Central memory CD8-positive, alpha-beta T cell (primary cell): Measurements from ENCODE around the gene ADGRB3.

Source experiments
- ATAC-seq: fragments of 150-1000 bp; cut with Tn5 transposase; replicated peaks from 2 replicates; pipeline ENCODE4 v1.10.0; 2022; ENCODE audit warnings: mild to moderate bottlenecking, moderate FRiP score, moderate number of reproducible peaks; ENCODE audit not compliant: poor library complexity, severe bottlenecking; ENCODE audit errors: extremely low read depth
- DNase-seq, 2 donors: peaks; one replicate each; pipeline ENCODE4 v3.0.0; 2021; ENCODE audit warnings: low spot score in 2 of 2
- H3K27ac Mint-ChIP-seq: one replicate; pipeline ENCODE4 v1.8.0; 2022; ENCODE audit warnings: low read depth, mild to moderate bottlenecking, moderate library complexity, mixed read lengths
- H3K27me3 Mint-ChIP-seq: one replicate; pipeline ENCODE4 v1.8.0; 2022; ENCODE audit warnings: mixed read lengths
- H3K36me3 Mint-ChIP-seq: one replicate; pipeline ENCODE4 v1.8.0; 2022; ENCODE audit warnings: mild to moderate bottlenecking, moderate library complexity, mixed read lengths; ENCODE audit not compliant: insufficient read depth
- H3K4me1 Mint-ChIP-seq: one replicate; pipeline ENCODE4 v1.8.0; 2022; ENCODE audit warnings: mixed read lengths
- H3K4me3 Mint-ChIP-seq: one replicate; pipeline ENCODE4 v1.8.0; 2022; ENCODE audit warnings: mild to moderate bottlenecking, moderate library complexity, mixed read lengths
- H3K9me3 Mint-ChIP-seq: one replicate; pipeline ENCODE4 v1.8.0; 2022; ENCODE audit warnings: mixed read lengths

ADGRB3 gene

GRCh38 chr6:69179681-69180080 lies 544.6 kb downstream of the ADGRB3 start:
- no peaks in the 10 kb centered on the region for H3K9me3 Mint-ChIP-seq
- DNase-seq (no peak), ATAC-seq (no peak)
- no peaks in the 10 kb centered on the region for H3K36me3 Mint-ChIP-seq
- no peaks in the 10 kb centered on the region for H3K4me1 Mint-ChIP-seq
- H3K27ac Mint-ChIP-seq = no peak overlapping the region
- no peaks in the 10 kb centered on the region for H3K27me3 Mint-ChIP-seq
- H3K4me3 Mint-ChIP-seq = no peak overlapping the region

DNA sequence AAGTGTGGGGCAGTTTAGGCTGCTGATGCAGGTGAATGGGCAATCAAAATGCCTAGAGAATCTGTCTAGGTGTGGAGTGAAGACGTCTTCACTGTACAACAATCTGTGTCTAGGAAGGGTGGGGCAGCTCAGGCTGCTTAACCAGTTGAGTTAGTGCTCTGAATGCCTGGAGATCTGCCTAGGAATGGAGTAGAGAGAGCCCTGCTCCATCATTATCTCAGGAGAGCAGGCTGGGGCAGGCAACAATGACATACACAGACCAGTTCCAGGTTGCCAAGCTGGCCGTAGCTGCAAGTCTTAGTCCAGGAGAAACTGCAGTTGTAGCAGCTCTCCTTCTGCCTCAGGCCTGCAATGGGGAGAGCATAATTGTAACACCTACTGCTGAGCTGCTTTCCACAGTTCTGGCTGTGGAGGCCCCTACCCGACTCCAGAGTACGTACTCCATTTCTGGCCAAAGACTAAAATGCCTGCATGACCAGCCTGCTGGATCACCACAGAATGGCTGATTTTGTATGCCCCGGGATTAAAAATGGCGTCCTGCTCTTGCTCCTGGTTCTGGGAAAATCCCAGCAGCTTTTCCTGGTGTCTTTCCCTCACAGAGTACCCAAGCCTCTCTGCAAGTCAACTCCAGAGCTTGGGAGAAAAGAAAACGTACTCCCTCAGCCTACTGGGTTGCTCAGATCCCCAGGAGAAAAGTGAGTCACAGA lies 545.4 kb downstream of the ADGRB3 start:
- Mint-ChIP-seq H3K27me3 (no peaks in the 10 kb centered on the region), H3K27ac (no peak overlapping the region), H3K36me3 (no peaks in the 10 kb centered on the region), H3K4me1 (no peaks in the 10 kb centered on the region), H3K4me3 (no peak overlapping the region), H3K9me3 (no peaks in the 10 kb centered on the region)
- DNase-seq (no peak), ATAC-seq (no peak)

DNA sequence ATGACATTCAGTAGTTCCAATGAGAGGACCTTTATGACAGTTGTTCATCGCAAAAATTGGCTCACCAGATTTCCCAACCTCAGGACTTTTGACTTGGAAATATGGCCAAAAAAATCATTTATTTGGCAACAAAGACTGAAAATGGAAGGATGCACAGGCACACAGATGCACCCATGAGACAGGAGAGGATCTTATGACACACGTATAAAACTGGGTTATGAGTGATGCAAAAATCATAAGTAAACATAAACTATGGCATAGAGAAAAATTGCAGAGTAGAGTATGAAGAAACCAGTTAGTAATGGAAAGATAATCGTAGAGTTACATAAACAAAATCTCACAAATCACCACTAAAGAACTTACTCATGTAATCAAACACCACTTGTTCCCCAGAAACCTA lies 546.9 kb downstream of the ADGRB3 start:
- H3K36me3 Mint-ChIP-seq = no peaks in the 10 kb centered on the region
- DNase-seq = no peak
- H3K9me3 Mint-ChIP-seq = no peaks in the 10 kb centered on the region
- no peaks in the 10 kb centered on the region for H3K4me1 Mint-ChIP-seq
- no peak for ATAC-seq
- H3K27ac Mint-ChIP-seq = no peak overlapping the region
- H3K4me3 Mint-ChIP-seq = no peak overlapping the region
- no peaks in the 10 kb centered on the region for H3K27me3 Mint-ChIP-seq

GRCh38 chr6:69185276-69185675 lies 550.2 kb downstream of the ADGRB3 start:
- DNase-seq (no peak), ATAC-seq (no peak)
- Mint-ChIP-seq H3K36me3 (no peaks in the 10 kb centered on the region), H3K27ac (no peak overlapping the region), H3K4me3 (no peak overlapping the region), H3K9me3 (no peaks in the 10 kb centered on the region), H3K4me1 (no peaks in the 10 kb centered on the region), H3K27me3 (no peaks in the 10 kb centered on the region)

GRCh38 chr6:69202768-69203167 lies 567.7 kb downstream of the ADGRB3 start:
- H3K27ac Mint-ChIP-seq = no peak overlapping the region
- no peak for ATAC-seq

DNA sequence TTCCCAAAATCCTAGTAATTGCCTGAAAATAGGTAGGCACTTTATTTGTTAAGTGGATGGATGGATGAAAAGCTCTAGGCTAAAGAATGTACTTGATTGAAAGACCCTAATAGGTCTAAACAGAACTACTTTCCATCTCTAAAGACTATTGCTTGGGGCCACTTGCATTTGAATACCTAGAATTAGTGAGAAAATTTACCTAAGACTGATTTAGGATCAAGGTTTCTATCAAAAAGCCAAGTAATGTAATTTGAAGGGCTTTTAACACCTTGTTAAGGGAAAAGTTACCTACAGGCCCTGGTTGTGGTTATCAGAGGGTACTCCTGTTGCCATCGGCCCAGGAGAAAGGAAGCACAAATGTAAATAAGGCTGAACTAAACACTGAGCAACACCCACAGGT lies 581.0 kb downstream of the ADGRB3 start:
- Mint-ChIP-seq H3K4me3 (no peak overlapping the region), H3K27me3 (no peaks in the 10 kb centered on the region), H3K9me3 (peaks cover 14% of the 10 kb centered on the region), H3K4me1 (no peaks in the 10 kb centered on the region), H3K27ac (no peak overlapping the region), H3K36me3 (no peaks in the 10 kb centered on the region)
- DNase-seq (no peak), ATAC-seq (no peak)

More at GRCh38 chr6:69202768-69203167, 567.7 kb downstream of the ADGRB3 start:
- no peak for DNase-seq
- Mint-ChIP-seq H3K27me3 (no peaks in the 10 kb centered on the region), H3K36me3 (no peaks in the 10 kb centered on the region), H3K9me3 (peaks cover 7% of the 10 kb centered on the region), H3K4me3 (no peak overlapping the region), H3K4me1 (no peaks in the 10 kb centered on the region)

- ATAC-seq = no peak
- H3K9me3 Mint-ChIP-seq = peaks cover 14% of the 10 kb centered on the region
- DNase-seq = no peak
- H3K4me1 Mint-ChIP-seq = no peaks in the 10 kb centered on the region
- H3K27ac Mint-ChIP-seq = no peak overlapping the region
- H3K4me3 Mint-ChIP-seq = no peak overlapping the region
- no peaks in the 10 kb centered on the region for H3K36me3 Mint-ChIP-seq
- H3K27me3 Mint-ChIP-seq = no peaks in the 10 kb centered on the region
Observed at GRCh38 chr6:69217343-69217742, 582.3 kb downstream of the ADGRB3 start.

GRCh38 chr6:69220375-69220774 lies 585.3 kb downstream of the ADGRB3 start:
- H3K27ac Mint-ChIP-seq = no peak overlapping the region
- ATAC-seq (no peak), DNase-seq (no peak)
- no peaks in the 10 kb centered on the region for H3K4me1 Mint-ChIP-seq
- H3K4me3 Mint-ChIP-seq = no peak overlapping the region
- H3K9me3 Mint-ChIP-seq = no peaks in the 10 kb centered on the region
- no peaks in the 10 kb centered on the region for H3K27me3 Mint-ChIP-seq
- no peaks in the 10 kb centered on the region for H3K36me3 Mint-ChIP-seq

- Mint-ChIP-seq H3K27me3 (no peaks in the 10 kb centered on the region), H3K4me3 (no peak overlapping the region), H3K36me3 (peaks cover 1% of the 10 kb centered on the region), H3K9me3 (peaks cover 28% of the 10 kb centered on the region), H3K4me1 (no peaks in the 10 kb centered on the region), H3K27ac (no peak overlapping the region)
- DNase-seq (no peak), ATAC-seq (no peak)
Observed at GRCh38 chr6:69232008-69232407, 596.9 kb downstream of the ADGRB3 start.

GRCh38 chr6:69232496-69232895 lies 597.4 kb downstream of the ADGRB3 start:
- peaks cover 25% of the 10 kb centered on the region for H3K9me3 Mint-ChIP-seq
- H3K36me3 Mint-ChIP-seq = peaks cover 1% of the 10 kb centered on the region
- no peaks in the 10 kb centered on the region for H3K27me3 Mint-ChIP-seq
- no peak overlapping the region for H3K27ac Mint-ChIP-seq
- H3K4me1 Mint-ChIP-seq = no peaks in the 10 kb centered on the region
- DNase-seq = no peak
- no peak overlapping the region for H3K4me3 Mint-ChIP-seq
- ATAC-seq = no peak

DNA sequence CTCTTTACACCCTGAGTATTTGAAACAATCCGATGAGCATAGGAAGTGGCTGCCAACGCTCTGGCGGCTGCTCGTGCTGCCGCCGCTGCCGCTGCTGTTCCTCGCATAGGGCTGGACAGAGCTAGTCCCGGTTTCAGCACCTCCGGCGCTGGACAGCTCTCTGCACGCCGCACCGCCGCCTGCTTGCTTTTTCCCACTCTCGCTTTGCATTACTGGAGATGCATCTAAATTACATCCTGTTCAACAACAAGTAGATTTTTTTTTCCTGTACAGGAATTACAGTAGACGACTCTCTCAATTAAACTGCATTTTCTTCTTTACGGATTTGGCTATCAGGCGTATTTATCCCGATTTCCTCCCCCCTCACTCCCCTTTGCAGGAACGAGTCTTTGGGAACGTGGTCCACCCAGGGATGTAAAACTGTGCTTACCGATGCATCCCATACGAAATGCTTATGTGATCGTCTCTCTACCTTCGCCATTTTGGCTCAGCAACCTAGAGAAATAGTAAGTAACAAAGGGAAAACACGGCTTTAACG lies 597.9 kb downstream of the ADGRB3 start:
- peaks cover 1% of the 10 kb centered on the region for H3K36me3 Mint-ChIP-seq
- no peak for ATAC-seq
- no peaks in the 10 kb centered on the region for H3K27me3 Mint-ChIP-seq
- no peak overlapping the region for H3K4me3 Mint-ChIP-seq
- DNase-seq = no peak
- no peak overlapping the region for H3K27ac Mint-ChIP-seq
- peaks cover 25% of the 10 kb centered on the region for H3K9me3 Mint-ChIP-seq
- no peaks in the 10 kb centered on the region for H3K4me1 Mint-ChIP-seq

DNA sequence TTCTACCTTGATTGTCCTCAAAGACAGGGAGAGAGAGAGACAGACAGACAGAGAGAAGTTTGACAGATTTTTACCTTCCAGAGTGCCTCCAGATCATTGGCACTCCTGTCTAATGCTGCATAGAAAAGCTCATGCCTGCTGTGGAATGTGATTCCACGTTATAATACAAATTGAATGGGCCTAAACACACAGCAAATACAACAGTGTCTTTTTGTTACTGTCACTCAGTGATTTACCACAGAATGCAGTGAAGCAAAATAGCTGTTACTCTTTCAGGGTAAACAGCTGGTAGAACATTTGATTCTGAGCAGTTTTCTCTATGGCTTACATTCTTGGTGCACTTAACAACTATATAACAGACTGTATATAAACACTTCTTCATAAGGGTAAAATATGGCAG lies 603.0 kb downstream of the ADGRB3 start:
- no peak overlapping the region for H3K27ac Mint-ChIP-seq
- H3K9me3 Mint-ChIP-seq = peaks cover 3% of the 10 kb centered on the region
- H3K4me1 Mint-ChIP-seq = no peaks in the 10 kb centered on the region
- H3K27me3 Mint-ChIP-seq = no peaks in the 10 kb centered on the region
- H3K36me3 Mint-ChIP-seq = peaks cover 1% of the 10 kb centered on the region
- no peak for ATAC-seq
- H3K4me3 Mint-ChIP-seq = no peak overlapping the region
- no peak for DNase-seq

- Mint-ChIP-seq H3K9me3 (peaks cover 4% of the 10 kb centered on the region), H3K27me3 (no peaks in the 10 kb centered on the region), H3K4me1 (no peaks in the 10 kb centered on the region), H3K4me3 (no peak overlapping the region), H3K36me3 (no peaks in the 10 kb centered on the region), H3K27ac (no peak overlapping the region)
- DNase-seq = no peak
- ATAC-seq = no peak
Observed at GRCh38 chr6:69246983-69247382, 611.9 kb downstream of the ADGRB3 start.
